Liver (tissue), 3 donors: Measurements from ENCODE around the gene XDH.

ENCODE experiments used
- ATF3 ChIP-seq: IDR thresholded peaks from 2 replicates; pipeline ENCODE4 v1.6.1; 2016; ENCODE audit warnings: antibody characterized with exemption
- CTCF ChIP-seq: fragments of 150-350 bp; IDR thresholded peaks from 2 replicates; pipeline ENCODE4 v1.5.1; 2017; ENCODE audit warnings: improper control_type of control experiment, low read depth, low read length; ENCODE audit not compliant: missing input control
- EGR1 ChIP-seq, 2 donors: IDR thresholded peaks; 2 replicates each; pipeline ENCODE4 v1.6.1; 2016 to 2018; ENCODE audit warnings: antibody characterized with exemption in 2 of 2, low read depth in 2 of 2
- FOXA1 ChIP-seq: IDR thresholded peaks from 2 replicates; pipeline ENCODE4 v1.6.1; 2016; ENCODE audit warnings: antibody characterized with exemption
- GABPA ChIP-seq, 2 donors: IDR thresholded peaks in 1 of 2; conservative IDR thresholded peaks in 1 of 2; 2 replicates each; pipeline ENCODE4 v1.6.1; 2016; ENCODE audit warnings: antibody characterized with exemption in 2 of 2, mild to moderate bottlenecking in 1 of 2, moderate library complexity in 1 of 2
- MAX ChIP-seq: IDR thresholded peaks from 2 replicates; pipeline ENCODE4 v1.6.1; 2016; ENCODE audit warnings: antibody characterized with exemption
- RAD21 ChIP-seq, 2 donors: IDR thresholded peaks; 2 replicates each; pipeline ENCODE4 v1.6.1; 2016; ENCODE audit warnings: antibody characterized with exemption in 2 of 2, mild to moderate bottlenecking in 2 of 2
- REST ChIP-seq: IDR thresholded peaks from 2 replicates; pipeline ENCODE4 v1.6.1; 2016; ENCODE audit warnings: antibody characterized with exemption, mild to moderate bottlenecking
- SP1 ChIP-seq: IDR thresholded peaks from 2 replicates; pipeline ENCODE4 v1.6.1; 2018; ENCODE audit warnings: antibody characterized with exemption, mild to moderate bottlenecking
- TAF1 ChIP-seq: conservative IDR thresholded peaks from 2 replicates; pipeline ENCODE4 v1.6.1; 2016; ENCODE audit warnings: antibody characterized with exemption, mild to moderate bottlenecking
- YY1 ChIP-seq: IDR thresholded peaks from 2 replicates; pipeline ENCODE4 v1.6.1; 2016; ENCODE audit warnings: antibody characterized with exemption, mild to moderate bottlenecking
- donor health status: healthy.
- donor health status: healthy.

- TF ChIP-seq CTCF (no peak), MAX (no peak), YY1 (no peak), REST (no peak), FOXA1 (no peak), EGR1 (IDR thresholded peaks at IDR 0.05; ENCODE audit: low read depth in 2 of 2) (no peak), TAF1 (no peak), RAD21 (IDR thresholded peaks at IDR 0.05) (no peak), SP1 (no peak), GABPA (IDR thresholded peaks at IDR 0.05 in 1 of 2, conservative IDR thresholded peaks at IDR 0.05 in 1 of 2) (no peak), ATF3 (no peak)
Observed at GRCh38 chr2:31322371-31322770, 92.2 kb downstream of the XDH start.
